Sigmoid colon (tissue), 7 donors: Measurements from ENCODE around the gene SEC11A. TPM values are rescaled to one million over a fixed set of nuclear protein-coding genes. Genes with fewer than 3 reads are reported as not detected.
A peak's percentile ranks its signal among the peaks of the same experiment; 100 is the strongest.

Experiments
- DNase-seq: peaks from one replicate; pipeline ENCODE4 v3.0.0-alpha.2; 2019
- H3K27ac ChIP-seq, 4 donors: fragments of 200-600 bp; sonication (generic); one replicate each; pipeline ENCODE4 v1.5.1; 2016 to 2019; ENCODE audit warnings: mild to moderate bottlenecking in 1 of 4
- H3K27me3 ChIP-seq, 3 donors: fragments of 200-600 bp; sonication (generic); one replicate each; pipeline ENCODE4 v1.5.1; 2019; ENCODE audit warnings: mild to moderate bottlenecking in 1 of 3
- H3K36me3 ChIP-seq, 4 donors: fragments of 200-600 bp; sonication (generic); one replicate each; pipeline ENCODE4 v1.5.1; 2016 to 2019
- H3K4me1 ChIP-seq, 4 donors: fragments of 200-600 bp; sonication (generic); one replicate each; pipeline ENCODE4 v1.5.1; 2017 to 2019
- H3K4me3 ChIP-seq, 4 donors: fragments of 200-600 bp; sonication (generic); one replicate each; pipeline ENCODE4 v1.5.1; 2017 to 2019; ENCODE audit warnings: mild to moderate bottlenecking in 2 of 4, moderate library complexity in 1 of 4
- H3K9me3 ChIP-seq, 4 donors: fragments of 200-600 bp in 3 of 4; sonication (generic) in 3 of 4; one replicate each; pipeline versions ENCODE4 v1.5.1 to v1.6.1; 2013 to 2019
- CTCF ChIP-seq, 4 experiments: fragments of 450-650 bp in 3 of 4; fragments of 200-600 bp in 1 of 4; IDR thresholded peaks; one replicate each; pipeline ENCODE4 v1.5.1; 2016 to 2019; ENCODE audit warnings: antibody characterized with exemption in 4 of 4, mild to moderate bottlenecking in 3 of 4, moderate library complexity in 2 of 4
- EP300 ChIP-seq, 4 donors: sonication (generic); formaldehyde crosslinking; IDR thresholded peaks; one replicate each; pipeline ENCODE4 v1.6.1; 2017; ENCODE audit warnings: antibody characterized with exemption in 4 of 4
- POLR2A ChIP-seq, 2 donors: fragments of 450-650 bp; IDR thresholded peaks; one replicate each; pipeline ENCODE4 v1.6.1; 2016; ENCODE audit warnings: antibody characterized with exemption in 2 of 2, mild to moderate bottlenecking in 2 of 2, moderate library complexity in 2 of 2
- POLR2AphosphoS5 ChIP-seq, 4 donors: sonication (generic); formaldehyde crosslinking; IDR thresholded peaks; one replicate each; pipeline ENCODE4 v1.6.1; 2017; ENCODE audit warnings: antibody characterized with exemption in 4 of 4
- WGBS, 2 donors: extraction: QIAGEN DNeasy Blood & Tissue Kit; methylation state at CpG; one replicate each; pipeline ENCODE4 v1.1.7; 2013; 5-methylcytosine and 5-hydroxymethylcytosine counted together
- intact Hi-C: fragments of 100-400 bp; cut with DNase I; formaldehyde crosslinking; loops from one replicate; pipeline ENCODE4 v1.15.1; 2023
- polyA plus RNA-seq, 3 donors: library from polyadenylated mRNA; stranded (reverse); fragments of 200-250 nt; gene quantifications; one replicate each; pipeline ENCODE4 v1.2.3, GENCODE V29; 2013
- total RNA-seq, 4 donors: library from RNA; depleted of rRNA; stranded (reverse); fragments of >200 nt; gene quantifications; one replicate each; pipeline ENCODE4 v1.1.0, GENCODE V29; 2016
- donor health status: healthy with polysubstance abuse.
- donor health status: Bipolar disorder and iron deficiency.
- donor health status: healthy.

The SEC11A gene
- total and polyA plus RNA-seq, 7 donors = 83.9 to 216 (median 152) TPM

GRCh38 chr15:84654689-84655453 is 61.1 kb downstream of the SEC11A start:
- peak; percentile 91 for DNase-seq
- TF ChIP-seq CTCF (IDR thresholded peaks at IDR 0.05) (peak; percentile 40 to 70 (median 63)), EP300 (IDR thresholded peaks at IDR 0.05) (no peak), POLR2AphosphoS5 (IDR thresholded peaks at IDR 0.05) (peak in 2 of 4 donors; percentile 1 to 31)
- H3K9me3 ChIP-seq = no peaks in the 10 kb centered on the region
- H3K36me3 ChIP-seq = peaks cover 0 to 29% (median 11%) of the 10 kb centered on the region in 4 donors
- peak overlapping the region; percentile 70 to 85 (median 78) for H3K4me3 ChIP-seq
- H3K27me3 ChIP-seq = no peaks in the 10 kb centered on the region
- peaks cover 0 to 46% (median 35%) of the 10 kb centered on the region in 4 donors for H3K4me1 ChIP-seq
- intact Hi-C loops = loop anchor here (1.0 to 5.0 kb wide), 6 partner anchors 21 to 222 kb away; partner anchors contain the start of genes ALPK3 and ZNF592
- 5 to 7% methylated on average over 19 of the region's 19 CpGs for WGBS, 2 donors
- H3K27ac ChIP-seq = peak overlapping the region; percentile 87 to 92 (median 88)

- intact Hi-C loops = loop anchor here (1.0 to 5.0 kb wide), 4 partner anchors 20 to 163 kb away; partner anchors contain the start of genes ALPK3 and ZNF592
- Histone ChIP-seq H3K4me3 (peak within 1 kb of the TSS; percentile 70 to 85 (median 78)), H3K36me3 (peaks cover 0 to 37% (median 15%) of the 10 kb centered on the region in 4 donors), H3K27ac (peak within 1 kb of the TSS; percentile 87 to 92 (median 88)), H3K9me3 (no peaks in the 10 kb centered on the region), H3K27me3 (no peaks in the 10 kb centered on the region), H3K4me1 (peaks cover 0 to 46% (median 38%) of the 10 kb centered on the region in 4 donors)
- WGBS, 2 donors = 0% methylated on average over 49 of the region's 49 CpGs
- DNase-seq = peak; percentile 99
- no peak for TF ChIP-seq EP300 (IDR thresholded peaks at IDR 0.05)
- TF ChIP-seq CTCF (IDR thresholded peaks at IDR 0.05) = no peak
- TF ChIP-seq POLR2AphosphoS5 (IDR thresholded peaks at IDR 0.05) = peak; percentile 84 to 92 (median 88)
- TF ChIP-seq POLR2A (IDR thresholded peaks at IDR 0.05) = peak; percentile 57 to 68
Measured at GRCh38 chr15:84653910-84654688, 61.8 kb downstream of the SEC11A start, which contains the start of gene WDR73. Gene WDR73 (minus strand): TSS chr15:84654283. CDS start chr15:84654274, 9 bp downstream.

- H3K27me3 ChIP-seq = no peaks in the 10 kb centered on the region
- peaks cover 0 to 47% (median 37%) of the 10 kb centered on the region in 4 donors for H3K4me1 ChIP-seq
- H3K9me3 ChIP-seq = no peaks in the 10 kb centered on the region
- DNase-seq = no peak
- H3K36me3 ChIP-seq = peaks cover 4 to 42% (median 17%) of the 10 kb centered on the region in 4 donors
- TF ChIP-seq EP300 (IDR thresholded peaks at IDR 0.05) (no peak), POLR2A (IDR thresholded peaks at IDR 0.05) (no peak), CTCF (IDR thresholded peaks at IDR 0.05) (no peak), POLR2AphosphoS5 (IDR thresholded peaks at IDR 0.05) (no peak)
- peak overlapping the region; percentile 87 to 92 (median 88) for H3K27ac ChIP-seq
- peak overlapping the region; percentile 70 to 85 (median 78) for H3K4me3 ChIP-seq
- intact Hi-C loops = loop anchor here (5.0 kb wide), 1 partner anchor 164 kb away; the partner anchor contains the start of gene ALPK3
- WGBS, 2 donors = 10 to 20% methylated on average over 7 of the region's 7 CpGs
Measured at GRCh38 chr15:84653584-84653909, 62.4 kb downstream of the SEC11A start.

GRCh38 chr15:84649706-84650105 is 66.2 kb downstream of the SEC11A start:
- Histone ChIP-seq H3K36me3 (peaks cover 26 to 81% (median 51%) of the 10 kb centered on the region in 4 donors), H3K27ac (peak overlapping the region in 1 of 4 donors; percentile 15)
- intact Hi-C loops = loop anchor here (5.0 kb wide), 1 partner anchor 168 kb away; the partner anchor contains the start of gene ALPK3

More at GRCh38 chr15:84649706-84650105, 66.2 kb downstream of the SEC11A start:
- WGBS, 2 donors = 96 to 99% methylated on average over 2 of the region's 2 CpGs
- no peak for DNase-seq
- Histone ChIP-seq H3K4me1 (peaks cover 0 to 32% (median 17%) of the 10 kb centered on the region in 4 donors), H3K9me3 (no peaks in the 10 kb centered on the region), H3K27me3 (no peaks in the 10 kb centered on the region), H3K4me3 (no peak overlapping the region)
- TF ChIP-seq POLR2A (IDR thresholded peaks at IDR 0.05) = no peak
- TF ChIP-seq EP300 (IDR thresholded peaks at IDR 0.05) = no peak
- no peak for TF ChIP-seq CTCF (IDR thresholded peaks at IDR 0.05)
- TF ChIP-seq POLR2AphosphoS5 (IDR thresholded peaks at IDR 0.05) = no peak
